Activated CD8-positive, alpha-beta memory T cell treated with anti-CD3 and anti-CD28 coated beads for 24 hours (primary cell): Measurements from ENCODE around the gene ADGRV1.
"Not testable (repeated sequence)": the region's sequence is repeated elsewhere in the genome, so short reads cannot be mapped to it uniquely, and the experiment has no call there.

Source experiments
- DNase-seq: peaks from one replicate; pipeline ENCODE4 v3.0.0-alpha.2; 2020

ADGRV1 gene

GRCh38 chr5:90657788-90658187 lies 99.2 kb downstream of the ADGRV1 start:
- no peak for DNase-seq

GRCh38 chr5:90658620-90659019 lies 100.0 kb downstream of the ADGRV1 start:
- DNase-seq: no peak

DNA sequence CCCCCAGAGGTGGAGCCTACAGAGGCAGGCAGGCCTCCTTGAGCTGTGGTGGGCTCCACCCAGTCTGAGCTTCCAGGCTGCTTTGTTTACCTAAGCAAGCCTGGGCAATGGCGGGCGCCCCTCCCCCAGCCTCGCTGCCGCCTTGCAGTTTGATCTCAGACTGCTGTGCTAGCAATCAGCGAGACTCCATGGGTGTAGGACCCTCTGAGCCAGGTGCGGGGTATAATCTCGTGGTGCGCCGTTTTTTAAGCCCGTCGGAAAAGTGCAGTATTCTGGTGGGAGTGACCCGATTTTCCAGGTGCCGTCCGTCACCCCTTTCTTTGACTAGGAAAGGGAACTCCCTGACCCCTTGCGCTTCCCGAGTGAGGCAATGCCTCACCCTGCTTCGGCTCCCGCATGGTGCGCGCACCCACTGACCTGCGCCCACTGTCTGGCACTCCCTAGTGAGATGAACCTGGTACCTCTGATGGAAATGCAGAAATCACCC lies 109.5 kb downstream of the ADGRV1 start:
- not testable (repeated sequence) for DNase-seq

DNA sequence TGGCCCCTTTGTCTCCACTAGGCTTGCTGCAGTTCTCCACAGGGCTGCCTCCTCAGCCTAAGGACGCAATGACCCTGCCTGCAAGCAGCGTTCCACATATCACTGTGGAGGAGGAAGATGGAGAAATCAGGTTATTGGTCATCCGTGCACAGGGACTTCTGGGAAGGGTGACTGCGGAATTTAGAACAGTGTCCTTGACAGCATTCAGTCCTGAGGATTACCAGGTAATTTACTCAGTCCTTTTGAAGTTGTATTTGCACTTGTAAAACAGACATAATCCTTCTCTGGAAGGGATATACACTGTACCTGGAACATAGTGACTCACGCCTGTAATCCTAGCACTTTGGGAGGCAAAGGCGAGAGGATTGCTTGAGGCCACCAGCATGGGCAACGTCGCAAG lies 116.6 kb downstream of the ADGRV1 start:
- DNase-seq: no peak

DNA sequence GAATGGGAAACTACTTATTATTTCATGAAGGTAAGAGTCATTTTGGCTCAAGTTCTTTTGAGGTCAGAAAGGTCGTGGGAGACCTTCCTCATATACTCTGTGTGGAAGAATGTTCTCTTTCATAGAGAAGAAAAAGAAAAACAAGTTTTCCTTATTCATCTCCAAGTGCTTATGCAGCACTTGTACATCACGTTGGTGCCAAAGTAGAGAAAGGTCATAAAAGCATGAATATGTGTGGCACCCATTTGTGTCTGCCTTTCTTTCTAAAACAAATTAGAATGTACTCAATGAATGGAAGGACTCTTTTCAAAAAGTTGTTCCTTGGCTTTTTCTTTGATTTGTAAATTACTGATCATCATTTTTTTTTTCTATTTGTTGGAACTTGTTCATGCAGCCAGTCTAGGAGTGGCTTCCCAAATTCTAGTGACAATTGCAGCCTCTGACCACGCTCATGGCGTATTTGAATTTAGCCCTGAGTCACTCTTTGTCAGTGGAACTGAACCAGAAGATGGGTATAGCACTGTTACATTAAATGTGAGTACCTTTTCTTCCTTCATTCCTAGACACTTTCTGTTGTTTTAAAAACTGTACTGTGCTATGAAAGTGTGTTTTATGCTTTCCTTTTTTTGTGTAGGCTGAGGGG lies 122.4 kb downstream of the ADGRV1 start:
- DNase-seq: no peak

DNA sequence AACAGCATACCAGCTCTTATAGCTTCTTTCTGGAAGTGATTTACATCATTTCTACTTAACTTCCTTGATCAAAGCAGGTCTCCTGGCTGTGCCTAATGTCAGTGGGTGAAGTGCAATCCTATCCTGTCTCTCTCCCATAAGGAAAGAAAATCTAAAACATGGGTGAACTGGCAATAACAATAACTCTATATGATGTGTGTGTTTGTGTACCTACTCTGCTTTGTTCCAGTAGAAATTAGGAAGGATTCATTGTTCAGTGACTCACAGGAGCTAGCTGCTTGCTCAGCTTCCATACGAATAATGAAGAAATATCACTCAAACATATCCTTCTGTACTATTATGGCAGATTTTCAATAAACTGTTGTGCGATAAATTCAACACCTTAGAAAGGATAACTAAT lies 123.7 kb downstream of the ADGRV1 start:
- DNase-seq: no peak

DNA sequence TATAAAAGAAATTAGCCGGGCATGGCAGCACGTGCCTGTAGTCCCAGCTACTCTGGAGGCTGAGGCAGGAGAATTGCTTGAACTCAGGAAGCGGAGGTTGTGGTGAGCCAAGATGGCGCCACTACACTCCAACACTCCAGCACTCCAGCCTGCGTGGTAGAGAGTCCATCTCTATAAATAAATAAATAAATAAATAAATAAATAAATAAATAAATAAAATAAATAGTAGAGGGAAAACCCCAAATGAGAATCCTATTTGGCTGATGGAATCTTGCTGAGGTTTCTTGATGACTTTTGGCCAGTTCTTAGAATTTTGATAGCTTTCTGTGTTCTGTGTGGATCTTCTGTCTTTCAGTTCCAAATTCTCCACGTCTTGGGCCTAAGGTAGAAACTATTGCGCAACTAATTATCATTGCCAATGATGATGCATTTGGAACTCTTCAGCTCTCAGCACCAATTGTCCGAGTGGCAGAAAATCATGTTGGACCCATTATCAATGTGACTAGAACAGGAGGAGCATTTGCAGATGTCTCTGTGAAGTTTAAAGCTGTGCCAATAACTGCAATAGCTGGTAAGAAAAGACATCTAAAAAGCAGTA lies 126.9 kb downstream of the ADGRV1 start:
- DNase-seq: no peak

- not testable (repeated sequence) for DNase-seq
Measured at GRCh38 chr5:90686363-90686762, 127.8 kb downstream of the ADGRV1 start.

- DNase-seq: not testable (repeated sequence)
Measured at GRCh38 chr5:90687458-90687857, 128.9 kb downstream of the ADGRV1 start.

DNA sequence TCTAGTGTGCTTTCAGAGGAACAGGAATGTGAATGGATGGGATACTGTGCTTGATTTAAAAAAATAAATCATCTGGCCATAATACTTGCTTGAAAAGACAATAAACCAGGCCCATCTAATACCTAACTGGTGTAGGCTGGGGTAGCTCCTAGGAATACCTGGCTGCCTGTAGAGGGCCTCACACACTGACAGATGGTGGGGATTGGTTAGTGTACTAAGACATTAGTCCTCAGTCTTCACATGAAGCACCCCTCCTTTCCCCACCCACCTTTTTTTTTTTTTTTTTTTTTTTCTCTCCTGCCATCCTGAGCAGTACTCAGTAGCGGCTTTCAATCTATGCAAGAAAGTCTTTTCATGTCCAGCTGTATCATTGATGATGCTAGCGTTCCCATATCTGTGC lies 130.5 kb downstream of the ADGRV1 start:
- no peak for DNase-seq

- no peak for DNase-seq
Measured at GRCh38 chr5:90690307-90690706, 131.7 kb downstream of the ADGRV1 start.

- no peak for DNase-seq
Measured at GRCh38 chr5:90691533-90691932, 132.9 kb downstream of the ADGRV1 start.

- no peak for DNase-seq
Measured at GRCh38 chr5:90696153-90696552, 137.6 kb downstream of the ADGRV1 start.

GRCh38 chr5:90700299-90700698 lies 141.7 kb downstream of the ADGRV1 start:
- DNase-seq: no peak

GRCh38 chr5:90703932-90704331 lies 145.3 kb downstream of the ADGRV1 start:
- DNase-seq: no peak

DNA sequence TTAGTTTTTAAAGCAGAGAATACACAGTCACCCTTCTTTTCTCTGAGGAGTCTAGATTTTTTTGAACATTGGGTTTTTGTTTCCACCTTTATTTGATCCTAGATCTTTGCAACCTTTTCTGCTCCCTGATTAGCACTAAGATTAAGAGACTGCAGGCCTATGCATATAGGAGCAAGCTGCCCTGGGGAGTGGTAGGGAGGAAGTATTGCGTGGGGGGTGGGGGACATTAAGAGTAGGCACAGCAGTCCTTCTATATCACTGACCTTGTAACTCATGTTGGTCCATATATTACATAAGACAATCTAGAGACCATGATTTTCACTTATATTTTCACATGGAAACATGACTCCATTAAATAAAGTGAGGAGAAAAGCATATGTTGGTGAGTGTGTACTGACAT lies 149.1 kb downstream of the ADGRV1 start:
- no peak for DNase-seq

DNA sequence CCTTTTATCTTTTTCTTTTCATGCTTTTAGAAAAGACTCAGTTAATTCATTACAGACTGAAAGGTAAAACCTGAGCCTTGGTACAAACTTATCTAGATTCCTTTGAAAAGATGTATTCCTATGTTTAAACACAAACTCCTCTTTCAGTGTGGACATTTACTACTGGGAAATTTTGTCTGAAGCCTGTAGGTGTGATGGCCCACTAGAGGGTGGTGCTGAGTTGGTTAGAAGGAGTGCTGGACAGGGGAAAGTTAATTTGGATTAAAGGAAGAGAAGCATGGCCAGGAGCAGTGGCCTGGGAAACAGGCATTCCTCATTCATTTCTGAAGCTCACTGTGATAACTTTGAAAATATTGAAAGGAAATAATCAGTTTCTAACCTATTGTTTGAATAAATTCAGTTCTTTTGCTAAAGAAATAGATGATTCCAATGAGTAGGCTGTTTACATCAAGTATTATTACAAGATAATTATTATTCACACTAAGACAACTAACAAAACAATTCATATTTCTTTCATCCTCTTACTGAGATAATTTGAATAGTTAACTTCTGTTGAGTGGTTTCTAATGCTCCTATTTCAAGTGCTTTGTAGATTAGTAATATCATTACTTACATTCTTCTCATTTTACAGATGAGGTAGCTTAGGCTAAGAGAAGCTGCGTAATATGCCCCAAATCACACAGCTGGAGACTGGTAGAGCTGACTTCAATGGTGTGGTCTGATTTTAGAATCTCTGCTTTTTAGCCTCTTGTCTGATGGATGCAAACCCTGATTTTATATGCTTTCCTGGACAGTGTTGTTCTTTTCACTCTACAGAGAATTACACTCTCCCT lies 150.9 kb downstream of the ADGRV1 start:
- no peak for DNase-seq

GRCh38 chr5:90718387-90718786 lies 159.8 kb downstream of the ADGRV1 start:
- no peak for DNase-seq

DNA sequence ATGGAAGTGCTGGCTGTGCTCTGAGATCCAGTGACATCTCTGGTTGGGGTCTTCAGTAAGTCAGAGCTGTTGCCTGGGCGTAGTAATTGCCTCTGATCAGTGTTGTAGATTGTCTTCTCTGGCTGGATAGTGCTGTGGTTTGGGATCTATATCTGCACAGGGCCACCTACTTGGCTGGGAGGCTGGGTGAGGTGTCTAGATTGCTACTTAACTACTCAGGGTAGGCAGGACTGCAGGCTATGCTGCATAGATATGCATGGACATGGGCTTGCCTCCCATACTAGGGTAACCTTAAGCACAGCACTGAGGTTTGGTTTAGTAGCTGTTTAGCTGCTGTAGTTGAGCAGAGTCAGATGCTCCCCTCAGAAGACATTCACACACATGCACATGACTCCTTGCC lies 181.0 kb downstream of the ADGRV1 start:
- no peak for DNase-seq

DNA sequence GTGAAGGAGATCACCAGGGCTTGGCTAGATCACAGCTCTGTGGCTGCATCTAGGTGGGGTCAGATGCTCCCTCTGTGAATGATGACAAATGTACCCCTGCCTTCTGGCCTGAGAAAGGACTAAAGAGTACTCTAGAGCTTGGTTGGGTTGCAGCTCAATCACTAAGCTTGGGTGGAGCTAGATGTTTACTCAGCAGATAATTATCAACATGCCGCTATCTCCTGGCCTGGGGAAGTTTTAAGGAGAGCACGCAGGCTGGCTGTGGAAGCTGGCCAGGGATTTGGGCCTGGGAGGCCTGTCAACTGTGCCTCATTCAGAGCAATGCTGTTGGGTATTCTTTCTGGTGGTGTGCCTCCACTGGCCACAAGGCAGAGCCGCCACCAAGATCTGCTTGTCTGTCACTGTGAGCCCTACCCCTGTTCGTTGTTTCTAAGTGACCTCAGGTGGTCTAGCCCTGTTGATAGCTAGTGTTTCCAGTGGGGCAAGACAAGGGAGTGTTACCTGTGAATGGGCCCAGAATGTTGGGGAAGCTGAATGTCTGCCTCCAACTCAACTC lies 181.7 kb downstream of the ADGRV1 start:
- no peak for DNase-seq

DNA sequence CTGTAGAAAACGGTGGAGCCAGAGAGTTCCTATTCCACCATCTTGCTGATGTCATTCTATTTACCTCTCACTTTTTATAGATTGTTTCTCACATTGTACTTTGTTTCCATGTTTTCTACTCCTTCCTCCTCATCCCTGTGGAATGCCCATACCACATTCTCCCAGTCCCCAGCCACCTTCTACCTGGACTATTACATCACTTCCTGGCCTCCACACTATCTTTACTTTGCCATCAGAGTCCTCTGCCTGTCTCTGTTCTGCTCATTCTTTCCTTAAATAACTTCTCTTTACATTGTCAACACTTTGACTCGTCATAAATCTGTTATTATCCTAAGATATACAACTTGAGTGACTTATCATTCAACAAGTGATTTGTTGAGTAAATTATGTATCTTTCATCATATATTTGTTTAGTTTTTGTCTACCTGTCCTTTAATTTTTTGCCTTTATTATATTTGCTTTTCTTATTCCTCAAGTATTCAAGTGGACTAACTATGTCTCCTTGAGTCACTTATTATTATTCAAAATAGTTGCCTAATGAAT lies 182.5 kb downstream of the ADGRV1 start:
- no peak for DNase-seq

DNA sequence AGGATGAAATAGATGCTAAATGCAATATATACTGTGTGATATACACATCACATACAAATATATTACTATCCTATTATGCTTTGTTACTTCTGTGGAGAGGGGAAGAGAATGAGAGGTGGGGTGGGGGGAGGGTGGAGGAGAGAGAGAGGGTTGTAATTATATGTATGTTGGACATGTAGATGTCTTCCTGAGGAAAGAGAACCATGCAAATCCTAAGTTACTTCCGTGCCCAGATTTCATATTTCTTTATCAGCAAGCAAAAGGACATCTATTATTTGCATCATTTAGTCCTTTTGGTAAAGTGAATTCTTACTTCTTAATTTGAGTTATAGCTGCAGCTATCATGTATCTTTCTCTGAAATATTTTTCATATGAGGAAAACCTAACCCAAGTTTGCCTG lies 187.5 kb downstream of the ADGRV1 start:
- no peak for DNase-seq

- no peak for DNase-seq
Measured at GRCh38 chr5:90747175-90747574, 188.6 kb downstream of the ADGRV1 start.
